ENCODE results near the gene GPR132. TPM values are rescaled to one million over a fixed set of nuclear protein-coding genes. Genes with fewer than 3 reads are reported as not detected.

Gene GPR132
- total and polyA plus RNA-seq, 8 donors = under 0.01 to 11.1 (median 1.3) TPM

GRCh38 chr14:105026033-105026785, 39.0 kb downstream of the GPR132 start:
- H3K27me3 ChIP-seq = no peaks in the 10 kb centered on the region
- no peak for DNase-seq
- TF ChIP-seq POLR2A (IDR thresholded peaks at IDR 0.05) = no peak
- no peak for TF ChIP-seq CTCF (IDR thresholded peaks at IDR 0.05)
- no peak for TF ChIP-seq POLR2AphosphoS5 (IDR thresholded peaks at IDR 0.05)
- TF ChIP-seq EP300 (IDR thresholded peaks at IDR 0.05) = no peak
- WGBS, 5 donors = 84 to 91% (median 87%) methylated on average over 16 of the region's 16 CpGs
- H3K4me1 ChIP-seq = peaks cover 8 to 23% (median 16%) of the 10 kb centered on the region in 4 donors
- H3K4me3 ChIP-seq = no peak overlapping the region
- H3K36me3 ChIP-seq = no peaks in the 10 kb centered on the region
- intact Hi-C loops (cut with DNase I; ENCODE audit: low total_unique reads) = no loop called here
- no peaks in the 10 kb centered on the region for H3K9me3 ChIP-seq
- H3K27ac ChIP-seq = peak overlapping the region in 1 of 5 donors; percentile 43

GRCh38 chr14:105025429-105025828, 39.8 kb downstream of the GPR132 start:
- no peaks in the 10 kb centered on the region for H3K36me3 ChIP-seq
- WGBS, 5 donors = 93 to 96% (median 96%) methylated on average over 6 of the region's 6 CpGs
- intact Hi-C loops (cut with DNase I; ENCODE audit: low total_unique reads) = no loop called here
- H3K4me3 ChIP-seq = no peak overlapping the region
- H3K27me3 ChIP-seq = no peaks in the 10 kb centered on the region
- TF ChIP-seq POLR2AphosphoS5 (IDR thresholded peaks at IDR 0.05) (no peak), EP300 (IDR thresholded peaks at IDR 0.05) (no peak), CTCF (IDR thresholded peaks at IDR 0.05) (no peak), POLR2A (IDR thresholded peaks at IDR 0.05) (no peak)
- no peaks in the 10 kb centered on the region for H3K9me3 ChIP-seq
- H3K27ac ChIP-seq = peak overlapping the region in 2 of 5 donors; percentile 20 to 48
- no peak for DNase-seq
- H3K4me1 ChIP-seq = peaks cover 8 to 23% (median 17%) of the 10 kb centered on the region in 4 donors

GRCh38 chr14:105023791-105024480, 41.3 kb downstream of the GPR132 start:
- Histone ChIP-seq H3K4me1 (peaks cover 20 to 38% (median 32%) of the 10 kb centered on the region in 4 donors), H3K36me3 (no peaks in the 10 kb centered on the region), H3K27ac (peak overlapping the region in 1 of 5 donors; percentile 48), H3K4me3 (no peak overlapping the region), H3K9me3 (no peaks in the 10 kb centered on the region), H3K27me3 (no peaks in the 10 kb centered on the region)
- DNase-seq = no peak
- WGBS, 5 donors = 75 to 78% (median 76%) methylated on average over 4 of the region's 4 CpGs
- intact Hi-C loops (cut with DNase I; ENCODE audit: low total_unique reads) = loop anchor here (5.0 kb wide), 1 partner anchor 47 kb away; the partner anchor contains the start of gene AHNAK2
- no peak for TF ChIP-seq EP300 (IDR thresholded peaks at IDR 0.05)
- no peak for TF ChIP-seq POLR2AphosphoS5 (IDR thresholded peaks at IDR 0.05)
- no peak for TF ChIP-seq POLR2A (IDR thresholded peaks at IDR 0.05)
- no peak for TF ChIP-seq CTCF (IDR thresholded peaks at IDR 0.05)

GRCh38 chr14:105023144-105023543, 42.1 kb downstream of the GPR132 start:
- Histone ChIP-seq H3K4me3 (no peak overlapping the region), H3K36me3 (no peaks in the 10 kb centered on the region), H3K4me1 (peaks cover 22 to 46% (median 37%) of the 10 kb centered on the region in 4 donors), H3K27ac (no peak overlapping the region), H3K9me3 (no peaks in the 10 kb centered on the region), H3K27me3 (no peaks in the 10 kb centered on the region)
- DNase-seq = no peak
- TF ChIP-seq POLR2A (IDR thresholded peaks at IDR 0.05) (no peak), EP300 (IDR thresholded peaks at IDR 0.05) (no peak), POLR2AphosphoS5 (IDR thresholded peaks at IDR 0.05) (no peak), CTCF (IDR thresholded peaks at IDR 0.05) (no peak)
- 72 to 86% (median 83%) methylated on average over 11 of the region's 11 CpGs for WGBS, 5 donors
- intact Hi-C loops (cut with DNase I; ENCODE audit: low total_unique reads) = loop anchor here (5.0 kb wide), 1 partner anchor 46 kb away; the partner anchor contains the start of gene AHNAK2

Measured in stomach (tissue), 9 donors.